ENCODE data around the gene PAK2.
"Not testable (repeated sequence)": the region's sequence is repeated elsewhere in the genome, so short reads cannot be mapped to it uniquely, and the experiment has no call there.

The PAK2 gene

DNA sequence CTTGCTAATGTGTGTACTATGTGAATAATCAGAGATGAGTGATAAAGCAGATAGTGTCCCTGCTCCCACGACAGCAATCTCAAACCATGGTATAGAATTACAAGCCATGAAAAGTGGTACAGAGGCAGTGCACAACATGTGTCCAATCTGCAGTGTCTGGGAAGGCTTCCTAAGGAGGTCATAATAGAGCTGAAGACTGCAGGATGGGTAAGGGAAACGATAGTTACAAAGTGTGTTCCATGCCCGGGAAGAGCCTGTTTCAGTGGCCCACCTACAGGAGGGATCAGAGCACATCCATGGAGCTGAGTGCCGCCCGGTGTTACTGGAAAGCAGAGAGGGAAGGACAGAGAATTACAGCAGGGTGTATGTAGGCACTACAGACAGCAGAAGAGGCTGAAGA, 48.9 kb downstream of the PAK2 start:
- DNase-seq: no peak

DNA sequence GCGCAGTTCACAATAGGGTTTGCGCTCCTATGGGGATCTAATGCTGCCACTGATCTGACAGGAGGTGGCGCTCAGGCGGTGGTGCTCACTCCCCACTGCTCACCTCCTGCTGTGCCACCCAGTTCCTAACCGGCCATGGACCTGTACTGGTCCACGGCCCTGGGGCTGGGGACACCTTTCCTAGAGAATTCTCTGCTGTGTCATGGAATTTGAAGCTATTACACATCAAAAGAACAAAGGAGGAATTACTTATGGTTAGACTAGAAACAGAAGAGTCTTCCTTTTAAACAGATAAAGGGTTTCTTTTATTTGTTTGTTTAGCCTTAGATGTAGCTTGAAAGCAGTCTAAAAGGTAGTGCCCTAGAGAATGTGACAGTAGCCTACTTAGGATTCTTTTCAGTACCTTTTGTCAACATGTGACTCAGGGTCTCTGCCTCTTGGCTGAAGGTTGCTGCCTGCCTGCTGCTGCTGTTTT, 50.3 kb downstream of the PAK2 start:
- no peak for DNase-seq

DNA sequence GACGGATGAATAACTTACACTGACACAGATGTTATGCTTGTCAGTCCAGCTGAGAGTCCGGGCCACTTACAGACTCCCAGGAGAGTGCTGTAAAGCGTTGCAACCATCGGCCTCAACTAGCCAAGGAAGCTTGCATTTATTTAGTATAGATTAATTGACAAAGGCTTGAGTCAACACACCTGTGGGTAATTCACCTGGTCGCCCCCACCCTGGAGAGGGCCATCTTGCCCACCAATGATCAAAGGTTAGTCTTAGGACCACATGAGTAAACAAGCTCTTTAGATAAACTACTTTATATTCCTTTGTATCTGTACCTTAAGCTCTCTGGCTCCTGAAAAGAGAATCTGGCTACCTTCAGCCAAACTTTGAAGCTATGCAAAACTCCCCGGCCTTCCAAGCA, 51.0 kb downstream of the PAK2 start:
- no peak for DNase-seq

GRCh38 chr3:196792771-196793170, 53.1 kb downstream of the PAK2 start:
- peak; percentile 3 to 23 for DNase-seq

DNA sequence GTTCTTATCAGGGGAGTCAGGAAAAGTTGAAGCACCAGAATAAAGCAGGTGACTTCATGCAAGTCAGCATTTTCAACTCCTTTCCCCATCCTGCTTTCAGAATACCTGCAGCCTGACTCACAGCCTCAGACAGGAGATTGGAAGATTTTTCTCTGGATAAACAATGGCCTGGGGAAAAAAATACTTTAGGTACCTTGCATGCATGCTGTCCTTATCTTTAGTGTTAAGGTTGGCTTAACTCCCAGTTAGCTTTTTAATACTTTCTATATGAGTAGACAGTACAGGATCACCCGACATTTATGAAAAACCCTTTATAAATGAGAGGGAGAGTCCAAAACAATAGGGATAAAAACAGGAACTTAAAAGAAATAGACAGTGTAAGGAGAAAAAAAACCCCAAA, 53.6 kb downstream of the PAK2 start:
- DNase-seq: no peak

GRCh38 chr3:196794467-196794866, 54.8 kb downstream of the PAK2 start:
- DNase-seq: no peak

DNA sequence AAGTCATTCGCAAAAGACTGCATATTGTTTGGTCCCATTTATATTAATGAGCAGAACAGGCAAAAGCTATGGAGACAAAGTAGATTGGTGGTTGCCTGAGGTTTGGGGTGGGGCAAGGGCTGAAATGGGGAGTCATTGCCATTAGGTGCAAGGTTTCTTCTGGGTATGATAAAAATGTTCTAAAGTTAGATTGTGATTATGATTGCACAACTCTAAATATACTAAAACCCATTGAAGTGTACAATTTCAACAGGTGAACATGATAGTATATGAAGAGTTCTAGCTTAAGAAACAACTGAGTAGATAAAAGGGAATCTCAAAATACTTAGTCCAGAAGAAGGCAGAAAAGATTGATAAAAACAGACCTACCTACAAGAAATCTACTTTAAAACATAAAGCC, 56.7 kb downstream of the PAK2 start:
- DNase-seq: no peak

- DNase-seq: no peak
Measured at GRCh38 chr3:196800742-196801434, 61.2 kb downstream of the PAK2 start.

DNA sequence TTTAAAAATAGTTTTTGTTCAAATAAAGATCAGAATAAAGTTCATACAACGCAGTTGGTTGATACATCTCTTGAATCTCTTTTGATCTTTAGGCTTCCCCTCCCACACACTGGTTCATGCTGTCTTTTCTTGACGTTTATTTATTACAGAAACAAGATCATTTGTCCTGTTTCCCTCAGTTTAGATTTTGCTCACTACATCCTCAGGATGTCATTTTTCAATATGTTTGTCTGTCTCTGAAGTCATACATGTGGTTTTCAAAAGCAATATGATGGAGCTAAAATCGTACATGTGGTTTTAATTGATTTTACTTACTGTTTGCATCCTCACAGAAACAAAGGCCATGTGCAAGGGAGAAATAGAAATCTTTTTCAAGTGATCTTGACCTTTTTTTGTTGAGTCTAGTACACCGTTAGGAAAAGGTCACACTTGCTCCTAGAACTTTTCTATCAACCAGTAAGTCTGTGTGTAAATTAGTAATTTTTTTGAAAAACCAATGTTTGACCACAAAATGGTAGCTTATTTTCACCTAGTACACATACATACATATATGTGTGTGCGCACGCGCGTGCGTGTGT, 64.3 kb downstream of the PAK2 start:
- no peak for DNase-seq

- DNase-seq: no peak
Measured at GRCh38 chr3:196804773-196805172, 65.1 kb downstream of the PAK2 start.

DNA sequence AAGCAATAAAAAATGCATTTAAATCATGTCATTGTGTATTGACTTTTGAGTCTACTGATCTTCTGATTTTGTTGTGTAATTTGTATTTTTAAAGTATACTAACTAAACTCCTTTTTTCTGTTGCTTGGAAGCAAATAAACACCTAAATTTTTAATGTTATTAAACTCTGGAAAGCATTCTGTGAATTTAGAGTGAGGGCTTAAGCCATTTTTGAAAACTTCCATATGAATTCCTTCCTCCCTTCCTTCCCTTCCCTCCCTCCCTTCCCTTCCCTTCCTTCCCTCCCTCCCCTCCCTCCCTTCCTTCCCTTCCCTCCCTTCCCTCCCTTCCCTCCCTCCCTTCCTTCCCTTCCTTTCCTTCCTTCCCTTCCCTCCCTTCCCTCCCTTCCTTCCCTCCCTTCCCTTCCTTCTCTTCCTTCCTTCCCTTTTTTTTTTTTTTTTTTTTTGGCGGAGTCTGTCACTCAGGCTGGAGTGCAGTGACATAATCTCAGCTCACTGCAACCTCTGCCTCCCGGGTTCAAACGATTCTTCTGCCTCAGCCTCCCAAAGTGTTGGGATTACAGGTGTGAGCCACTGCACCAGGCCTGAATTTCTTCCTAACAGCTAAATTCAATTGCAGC, 71.4 kb downstream of the PAK2 start:
- no peak for DNase-seq

- DNase-seq: no peak
Measured at GRCh38 chr3:196812853-196813252, 73.2 kb downstream of the PAK2 start.

GRCh38 chr3:196813903-196814302, 74.2 kb downstream of the PAK2 start:
- no peak for DNase-seq

GRCh38 chr3:196821806-196822355, 82.2 kb downstream of the PAK2 start:
- no peak for DNase-seq

DNA sequence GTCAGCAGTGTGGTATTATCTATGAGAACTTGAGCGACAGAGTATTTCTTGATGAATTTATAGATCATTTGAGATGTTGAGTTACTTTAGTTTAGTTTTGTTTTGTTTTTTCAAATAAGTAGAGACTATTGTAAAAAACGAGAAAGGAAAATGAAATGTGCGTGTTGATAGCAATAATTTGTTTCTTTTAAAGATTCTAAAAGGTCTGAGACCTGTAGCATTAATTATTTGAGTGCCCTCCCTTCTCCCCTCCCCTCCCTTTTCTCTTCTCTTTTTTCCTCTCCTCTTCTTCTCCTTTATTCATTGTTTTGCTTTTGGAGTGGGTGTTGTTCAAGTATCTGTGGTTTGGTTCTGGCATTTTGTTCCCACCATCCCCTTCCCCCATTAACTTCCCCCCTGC, 90.0 kb downstream of the PAK2 start:
- not testable (repeated sequence) for DNase-seq

GRCh38 chr3:196835086-196835485, 95.4 kb downstream of the PAK2 start:
- no peak for DNase-seq

GRCh38 chr3:196836626-196837025, 97.0 kb downstream of the PAK2 start:
- DNase-seq: peak in 1 of 2 donors; percentile 20

DNA sequence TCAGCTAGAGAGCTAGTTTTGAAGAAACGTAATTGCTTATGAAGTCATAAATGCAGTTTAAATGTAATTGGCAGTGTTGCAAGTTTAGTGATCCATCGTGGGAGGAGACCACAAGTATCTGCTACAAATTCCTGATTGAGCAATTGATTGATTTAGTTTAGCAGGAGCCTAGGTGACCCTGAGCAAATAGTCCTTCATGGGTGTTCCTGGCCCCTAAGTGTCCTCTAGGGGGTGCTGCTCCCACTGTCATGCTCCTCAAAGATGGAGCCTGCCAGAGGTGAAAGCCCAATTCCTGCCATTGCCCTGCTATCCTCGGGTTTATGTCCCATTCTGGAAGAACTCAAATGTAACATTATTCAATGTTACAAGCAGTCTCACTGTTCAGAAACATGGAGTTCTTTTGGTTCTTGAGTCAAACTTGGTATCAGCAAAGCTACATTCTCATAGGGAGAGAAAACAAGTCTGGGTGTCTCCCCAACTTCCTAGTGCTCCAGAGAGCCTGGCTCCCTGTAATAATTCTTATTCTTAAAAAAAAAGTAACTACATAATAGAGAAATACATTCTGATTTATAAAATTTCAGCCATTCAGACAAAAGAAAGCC, 98.3 kb downstream of the PAK2 start:
- peak; percentile 75 to 76 for DNase-seq

DNA sequence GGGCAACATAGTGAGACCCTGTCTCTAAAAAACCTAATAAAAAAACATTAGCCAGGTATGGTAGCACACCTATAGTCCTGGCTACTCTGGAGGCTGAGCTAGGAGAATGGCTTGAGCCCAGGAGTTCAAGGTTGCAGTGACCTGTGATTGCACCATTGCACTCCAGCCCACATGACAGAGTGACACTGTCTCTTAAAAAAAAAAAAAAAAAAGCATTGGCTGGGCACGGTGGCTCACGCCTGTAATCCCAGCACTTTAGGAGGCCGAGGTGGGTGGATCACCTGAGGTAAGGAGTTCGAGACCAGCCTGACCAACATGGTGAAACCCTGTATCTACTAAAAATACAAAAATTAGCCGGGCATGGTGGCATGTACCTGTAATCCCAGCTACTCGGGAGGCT, 99.7 kb downstream of the PAK2 start:
- not testable (repeated sequence) for DNase-seq

GRCh38 chr3:196842567-196843434, 103.1 kb downstream of the PAK2 start:
- no peak for DNase-seq

GRCh38 chr3:196843435-196844110, 103.9 kb downstream of the PAK2 start:
- DNase-seq: no peak
